Mucosa of stomach (tissue), 1 donor: ENCODE data around the gene POLR2B.

Source experiments
- H3K27me3 ChIP-seq: one replicate; pipeline ENCODE4 v1.7.0; 2013; ENCODE audit warnings: mild to moderate bottlenecking, low read length; ENCODE audit not compliant: control insufficient read depth, insufficient read depth
- H3K36me3 ChIP-seq: one replicate; pipeline ENCODE4 v1.7.0; 2013; ENCODE audit warnings: low read length; ENCODE audit not compliant: control insufficient read depth, insufficient read depth
- H3K4me1 ChIP-seq: one replicate; pipeline ENCODE4 v1.7.0; 2013; ENCODE audit warnings: mild to moderate bottlenecking, low read length; ENCODE audit not compliant: control insufficient read depth, insufficient read depth
- H3K4me3 ChIP-seq: one replicate; pipeline ENCODE4 v1.7.0; 2013; ENCODE audit warnings: low read length
- H3K9ac ChIP-seq: one replicate; pipeline ENCODE4 v1.7.0; 2013; ENCODE audit warnings: mild to moderate bottlenecking, low read length, moderate library complexity
- H3K9me3 ChIP-seq: one replicate; pipeline ENCODE4 v1.7.0; 2013; ENCODE audit warnings: mild to moderate bottlenecking, low read length, moderate library complexity; ENCODE audit not compliant: control insufficient read depth
- donor health status: Pancreatic carcinoma.

POLR2B gene

GRCh38 chr4:57061395-57061794, 82.7 kb downstream of the POLR2B start:
- H3K36me3 ChIP-seq = no peaks in the 10 kb centered on the region
- H3K9ac ChIP-seq = no peak overlapping the region
- H3K27me3 ChIP-seq = no peaks in the 10 kb centered on the region
- H3K4me3 ChIP-seq = no peak overlapping the region
- no peaks in the 10 kb centered on the region for H3K9me3 ChIP-seq
- no peaks in the 10 kb centered on the region for H3K4me1 ChIP-seq

GRCh38 chr4:57063518-57063917, 84.8 kb downstream of the POLR2B start:
- H3K4me3 ChIP-seq = no peak overlapping the region
- H3K4me1 ChIP-seq = no peaks in the 10 kb centered on the region
- no peaks in the 10 kb centered on the region for H3K36me3 ChIP-seq
- H3K27me3 ChIP-seq = no peaks in the 10 kb centered on the region
- H3K9ac ChIP-seq = no peak overlapping the region
- no peaks in the 10 kb centered on the region for H3K9me3 ChIP-seq

- no peaks in the 10 kb centered on the region for H3K9me3 ChIP-seq
Measured at GRCh38 chr4:57064120-57064519, 85.4 kb downstream of the POLR2B start.

GRCh38 chr4:57064811-57065711, 86.4 kb downstream of the POLR2B start:
- H3K9me3 ChIP-seq = no peaks in the 10 kb centered on the region
- no peak overlapping the region for H3K9ac ChIP-seq
- no peak overlapping the region for H3K4me3 ChIP-seq
- H3K4me1 ChIP-seq = no peaks in the 10 kb centered on the region
- no peaks in the 10 kb centered on the region for H3K27me3 ChIP-seq
- H3K36me3 ChIP-seq = no peaks in the 10 kb centered on the region

More at GRCh38 chr4:57064120-57064519, 85.4 kb downstream of the POLR2B start:
- no peaks in the 10 kb centered on the region for H3K4me1 ChIP-seq
- no peaks in the 10 kb centered on the region for H3K27me3 ChIP-seq
- no peak overlapping the region for H3K4me3 ChIP-seq
- H3K9ac ChIP-seq = no peak overlapping the region
- no peaks in the 10 kb centered on the region for H3K36me3 ChIP-seq

- H3K27me3 ChIP-seq = no peaks in the 10 kb centered on the region
- no peaks in the 10 kb centered on the region for H3K9me3 ChIP-seq
- no peaks in the 10 kb centered on the region for H3K36me3 ChIP-seq
- no peak overlapping the region for H3K4me3 ChIP-seq
- H3K9ac ChIP-seq = no peak overlapping the region
- no peaks in the 10 kb centered on the region for H3K4me1 ChIP-seq
Measured at GRCh38 chr4:57065730-57066482, 87.2 kb downstream of the POLR2B start.

- Histone ChIP-seq H3K27me3 (no peaks in the 10 kb centered on the region), H3K36me3 (no peaks in the 10 kb centered on the region), H3K9me3 (no peaks in the 10 kb centered on the region), H3K4me1 (no peaks in the 10 kb centered on the region), H3K9ac (no peak overlapping the region), H3K4me3 (no peak overlapping the region)
Measured at GRCh38 chr4:57068237-57068981, 89.7 kb downstream of the POLR2B start.

- H3K4me1 ChIP-seq = no peaks in the 10 kb centered on the region
- H3K9me3 ChIP-seq = no peaks in the 10 kb centered on the region
- no peaks in the 10 kb centered on the region for H3K27me3 ChIP-seq
- no peak overlapping the region for H3K4me3 ChIP-seq
- no peaks in the 10 kb centered on the region for H3K36me3 ChIP-seq
- H3K9ac ChIP-seq = no peak overlapping the region
Measured at GRCh38 chr4:57070461-57070860, 91.8 kb downstream of the POLR2B start.

GRCh38 chr4:57071326-57071725, 92.6 kb downstream of the POLR2B start:
- Histone ChIP-seq H3K9ac (no peak overlapping the region), H3K4me1 (no peaks in the 10 kb centered on the region), H3K4me3 (no peak overlapping the region), H3K36me3 (no peaks in the 10 kb centered on the region), H3K27me3 (no peaks in the 10 kb centered on the region), H3K9me3 (no peaks in the 10 kb centered on the region)

- H3K4me3 ChIP-seq = no peak overlapping the region
Measured at GRCh38 chr4:57073559-57073958, 94.9 kb downstream of the POLR2B start.

GRCh38 chr4:57074744-57075143, 96.0 kb downstream of the POLR2B start:
- H3K27me3 ChIP-seq = no peaks in the 10 kb centered on the region
- H3K4me1 ChIP-seq = peaks cover 9% of the 10 kb centered on the region
- no peak overlapping the region for H3K4me3 ChIP-seq
- no peaks in the 10 kb centered on the region for H3K36me3 ChIP-seq
- H3K9ac ChIP-seq = no peak overlapping the region
- H3K9me3 ChIP-seq = no peaks in the 10 kb centered on the region

More at GRCh38 chr4:57073559-57073958, 94.9 kb downstream of the POLR2B start:
- no peak overlapping the region for H3K9ac ChIP-seq
- H3K4me1 ChIP-seq = peaks cover under 1% of the 10 kb centered on the region
- no peaks in the 10 kb centered on the region for H3K36me3 ChIP-seq
- no peaks in the 10 kb centered on the region for H3K27me3 ChIP-seq
- no peaks in the 10 kb centered on the region for H3K9me3 ChIP-seq

GRCh38 chr4:57075367-57075766, 96.7 kb downstream of the POLR2B start:
- Histone ChIP-seq H3K4me1 (peaks cover 9% of the 10 kb centered on the region), H3K4me3 (no peak overlapping the region), H3K9me3 (no peaks in the 10 kb centered on the region), H3K27me3 (no peaks in the 10 kb centered on the region), H3K9ac (no peak overlapping the region), H3K36me3 (no peaks in the 10 kb centered on the region)

- no peak overlapping the region for H3K4me3 ChIP-seq
- H3K36me3 ChIP-seq = no peaks in the 10 kb centered on the region
- H3K27me3 ChIP-seq = no peaks in the 10 kb centered on the region
- no peak overlapping the region for H3K9ac ChIP-seq
- peaks cover 9% of the 10 kb centered on the region for H3K4me1 ChIP-seq
- no peaks in the 10 kb centered on the region for H3K9me3 ChIP-seq
Measured at GRCh38 chr4:57076646-57077045, 98.0 kb downstream of the POLR2B start.
